DMS53 treated with DMSO at 0.1 percent for 48 hours (cell line): ENCODE results near the gene MUCL3.
"Not testable (repeated sequence)": the region's sequence is repeated elsewhere in the genome, so short reads cannot be mapped to it uniquely, and the experiment has no call there.

Experiments
- DNase-seq: peaks from one replicate; lab custom pipeline; 2025; ENCODE audit not compliant: unreplicated experiment; lab: John Stamatoyannopoulos, UW

MUCL3 gene

DNA sequence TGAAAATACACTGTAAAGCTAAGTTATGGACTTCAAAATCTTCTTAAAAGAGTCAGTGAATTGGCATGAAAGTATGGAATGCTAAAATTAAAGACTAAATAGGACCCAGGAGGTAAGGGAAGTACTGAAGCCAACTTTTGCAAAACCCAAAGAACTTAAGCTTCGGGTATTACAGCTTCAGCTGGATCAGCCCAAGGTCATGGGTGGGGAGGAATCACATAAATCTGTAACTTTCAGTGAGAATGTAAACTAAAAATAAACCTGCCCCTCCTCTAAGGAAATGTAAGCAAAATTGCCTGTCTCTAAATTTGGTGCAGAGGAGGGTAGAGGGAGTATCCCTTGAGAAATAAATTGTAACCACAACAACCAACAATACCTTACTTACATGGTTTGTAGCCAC, 38.4 kb downstream of the MUCL3 start:
- no peak for DNase-seq

DNA sequence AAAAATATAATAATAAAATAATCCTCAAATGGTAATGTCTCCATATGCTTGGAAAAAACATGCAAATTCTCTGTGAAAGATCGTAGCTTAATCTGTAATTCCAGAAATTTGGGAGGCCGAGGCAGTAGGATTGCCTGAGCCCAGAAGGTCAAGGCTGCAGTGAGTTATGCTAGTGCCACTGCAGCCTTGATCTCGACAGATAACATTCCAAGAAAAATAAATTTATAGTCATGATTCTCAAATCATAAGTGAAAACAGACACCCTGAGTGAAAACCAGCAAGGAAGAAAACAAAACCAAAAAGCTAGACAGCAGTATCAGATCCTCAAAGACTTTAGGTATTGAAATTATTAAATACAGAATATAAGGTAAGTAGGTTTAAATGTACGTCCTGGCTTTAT, 38.9 kb downstream of the MUCL3 start:
- DNase-seq = no peak

DNA sequence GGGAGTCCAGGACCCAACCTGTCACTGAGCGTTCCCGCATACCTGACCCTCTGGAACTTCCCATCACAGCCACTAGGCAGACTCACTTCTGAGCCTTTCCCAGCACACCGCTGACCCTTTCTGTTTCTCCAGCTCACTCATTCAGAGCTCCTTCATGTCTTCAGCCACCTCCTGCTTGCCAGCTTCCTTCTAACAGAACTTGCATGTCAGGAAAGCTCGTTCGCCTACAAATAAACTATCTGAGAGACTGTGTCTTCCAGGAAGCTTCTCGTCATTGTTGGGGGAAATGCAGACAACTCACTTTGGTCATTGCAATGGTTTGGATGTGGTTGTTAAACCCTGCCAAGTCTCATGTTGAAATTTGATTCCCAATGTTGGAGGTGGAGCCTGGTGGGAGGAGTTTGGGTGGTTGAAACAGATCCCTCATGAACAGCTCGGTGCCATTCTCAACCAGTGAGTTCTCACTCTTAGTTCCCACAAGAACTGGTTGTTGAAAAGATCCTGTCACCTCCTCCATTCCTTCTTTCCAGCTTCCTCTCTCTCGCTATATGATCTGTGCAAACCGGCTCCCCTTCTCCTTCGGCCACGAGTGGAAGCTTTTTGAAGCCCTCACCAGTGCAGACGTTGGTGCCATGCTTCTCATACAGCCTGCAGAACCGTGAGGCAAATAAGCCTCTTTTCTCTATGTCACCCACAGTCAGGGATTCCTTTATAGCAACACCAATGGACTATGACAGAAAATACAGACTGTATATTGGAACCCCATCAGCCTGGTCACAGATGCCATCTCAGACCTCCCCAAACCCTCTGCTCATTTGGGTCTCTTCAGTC, 41.4 kb downstream of the MUCL3 start:
- peak; percentile 9 for DNase-seq

DNA sequence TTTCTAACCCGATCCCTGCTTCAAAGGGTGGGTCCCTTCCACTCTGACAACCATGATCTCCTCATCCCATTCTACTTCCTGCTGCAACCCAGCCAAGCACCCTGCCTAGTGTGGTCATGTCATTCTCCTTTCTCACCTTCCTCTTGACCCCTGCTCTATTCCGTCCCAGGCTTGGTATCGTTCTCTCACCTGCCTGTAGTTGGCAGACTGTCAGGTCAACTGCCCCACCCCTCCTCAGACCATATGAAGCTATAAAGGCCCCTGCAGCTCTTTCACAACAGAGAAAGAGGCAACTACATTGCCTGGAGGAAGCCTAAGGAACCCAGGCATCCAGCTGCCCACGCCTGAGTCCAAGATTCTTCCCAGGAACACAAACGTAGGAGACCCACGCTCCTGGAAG, 42.7 kb downstream of the MUCL3 start, which contains the start of gene MUC21:
MUC21 (plus strand) TSS at position 280 of the 400 bp plus-strand sequence. CDS start 241 bp downstream, outside the sequence.
- DNase-seq = no peak

DNA sequence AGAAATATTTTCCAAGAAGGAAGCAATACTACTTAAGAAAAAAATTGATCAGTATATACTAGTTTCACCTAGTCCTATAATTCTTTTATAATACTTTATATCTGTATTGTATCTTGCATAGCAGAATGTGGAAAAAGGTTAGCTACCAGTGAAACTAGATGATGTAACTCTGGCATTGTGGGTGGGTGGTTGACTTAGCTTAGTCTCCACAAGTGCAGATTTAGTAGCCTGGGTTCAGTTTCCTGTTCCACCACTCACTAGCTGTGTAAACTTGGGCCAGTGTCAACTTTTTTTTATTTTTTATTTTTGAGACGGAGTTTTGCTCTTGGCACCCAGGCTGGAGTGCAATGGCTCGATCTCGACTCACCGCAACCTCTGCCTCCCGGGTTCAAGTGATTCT, 44.7 kb downstream of the MUCL3 start:
- DNase-seq = no peak

DNA sequence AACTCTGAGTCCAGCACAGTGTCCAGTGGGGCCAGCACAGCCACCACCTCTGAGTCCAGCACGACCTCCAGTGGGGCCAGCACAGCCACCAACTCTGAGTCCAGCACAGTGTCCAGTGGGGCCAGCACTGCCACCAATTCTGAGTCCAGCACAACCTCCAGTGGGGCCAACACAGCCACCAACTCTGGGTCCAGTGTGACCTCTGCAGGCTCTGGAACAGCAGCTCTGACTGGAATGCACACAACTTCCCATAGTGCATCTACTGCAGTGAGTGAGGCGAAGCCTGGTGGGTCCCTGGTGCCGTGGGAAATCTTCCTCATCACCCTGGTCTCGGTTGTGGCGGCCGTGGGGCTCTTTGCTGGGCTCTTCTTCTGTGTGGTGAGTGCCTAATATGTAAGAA, 46.5 kb downstream of the MUCL3 start:
- no peak for DNase-seq

DNA sequence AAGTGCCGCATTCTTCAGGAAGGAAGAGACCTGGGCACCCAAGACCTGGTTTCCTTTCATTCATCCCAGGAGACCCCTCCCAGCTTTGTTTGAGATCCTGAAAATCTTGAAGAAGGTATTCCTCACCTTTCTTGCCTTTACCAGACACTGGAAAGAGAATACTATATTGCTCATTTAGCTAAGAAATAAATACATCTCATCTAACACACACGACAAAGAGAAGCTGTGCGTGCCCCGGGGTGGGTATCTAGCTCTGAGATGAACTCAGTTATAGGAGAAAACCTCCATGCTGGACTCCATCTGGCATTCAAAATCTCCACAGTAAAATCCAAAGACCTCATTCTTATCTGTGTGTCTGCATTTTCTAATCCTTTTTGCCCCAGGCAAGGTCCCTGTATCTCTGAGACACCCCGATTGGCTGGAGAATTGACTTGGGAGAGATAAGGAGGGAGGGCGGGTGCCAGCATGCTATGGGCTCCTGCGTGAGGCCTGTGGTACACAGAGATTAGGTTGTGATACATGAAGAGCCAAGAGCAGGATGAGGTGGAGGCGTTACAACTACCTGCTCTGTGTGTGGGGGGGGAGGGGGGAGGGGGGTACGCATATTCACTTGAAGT, 47.5 kb downstream of the MUCL3 start:
- DNase-seq = no peak

DNA sequence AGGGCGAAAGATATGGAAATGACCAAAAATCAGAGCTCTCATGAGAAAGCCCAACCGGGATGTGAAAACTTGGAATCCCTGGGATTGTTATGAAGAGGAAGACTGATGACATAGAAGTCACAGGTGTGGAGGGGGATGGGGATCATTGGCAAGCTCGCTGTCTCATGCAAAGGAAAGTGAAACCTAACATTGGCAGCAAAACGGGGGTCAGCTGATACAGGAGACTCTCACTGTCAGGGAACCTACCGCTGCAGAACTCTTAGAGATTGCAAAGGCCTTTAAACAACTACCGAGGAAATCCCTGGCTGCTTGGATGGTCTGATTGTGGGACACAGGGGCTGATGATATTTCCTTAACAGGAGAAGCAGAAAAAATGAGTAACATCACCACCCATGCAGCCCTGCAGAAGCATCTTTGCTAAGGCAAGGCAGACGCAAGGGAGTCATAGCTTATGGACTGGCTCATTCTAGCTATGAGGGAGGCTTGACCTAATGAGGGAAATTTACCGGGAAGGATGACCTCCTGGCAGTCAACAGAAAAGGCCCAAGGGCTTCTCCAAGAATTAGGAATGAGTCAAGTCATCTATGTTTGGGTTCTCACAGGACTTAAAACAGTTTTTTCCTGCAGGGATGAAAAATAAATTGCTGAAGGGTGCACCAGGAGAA, 49.8 kb downstream of the MUCL3 start:
- DNase-seq = no peak

DNA sequence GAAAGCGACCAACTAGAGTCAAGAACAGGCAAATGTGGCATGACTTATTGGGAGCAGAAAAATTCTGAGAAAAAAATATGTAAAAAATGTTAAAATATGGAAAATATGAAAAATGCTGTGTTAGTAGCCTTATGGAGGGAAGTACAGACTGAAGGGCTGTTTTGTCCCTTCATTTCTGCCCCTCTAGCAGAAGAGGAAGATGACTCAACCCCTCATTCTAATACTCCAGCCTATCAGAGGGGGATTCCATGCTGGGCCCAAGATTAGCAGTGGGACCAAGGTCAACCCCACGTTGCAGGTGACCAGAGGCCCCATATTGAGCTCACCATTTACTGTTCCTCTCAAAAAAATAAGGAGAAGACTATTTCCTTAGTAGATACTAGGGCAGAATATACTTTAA, 51.1 kb downstream of the MUCL3 start:
- DNase-seq = no peak

DNA sequence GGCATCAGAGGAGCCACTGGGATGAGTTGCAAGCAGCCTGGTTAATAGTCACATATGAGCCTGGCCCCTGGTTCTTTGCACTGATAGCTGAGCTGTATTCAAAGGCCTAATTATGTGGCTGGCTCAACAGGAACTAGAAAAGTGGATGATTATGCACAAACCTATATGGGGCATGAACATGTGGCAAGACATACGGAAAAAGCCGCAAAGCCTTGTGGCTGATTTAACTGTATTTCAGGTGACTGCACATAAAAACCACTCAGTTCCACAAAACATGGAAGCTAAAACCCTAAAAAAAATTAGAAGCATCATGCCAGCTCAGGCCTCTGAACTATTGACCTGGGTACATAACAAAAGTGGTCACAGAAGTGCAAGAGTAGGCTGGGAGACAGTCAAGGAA, 56.5 kb downstream of the MUCL3 start:
- no peak for DNase-seq

DNA sequence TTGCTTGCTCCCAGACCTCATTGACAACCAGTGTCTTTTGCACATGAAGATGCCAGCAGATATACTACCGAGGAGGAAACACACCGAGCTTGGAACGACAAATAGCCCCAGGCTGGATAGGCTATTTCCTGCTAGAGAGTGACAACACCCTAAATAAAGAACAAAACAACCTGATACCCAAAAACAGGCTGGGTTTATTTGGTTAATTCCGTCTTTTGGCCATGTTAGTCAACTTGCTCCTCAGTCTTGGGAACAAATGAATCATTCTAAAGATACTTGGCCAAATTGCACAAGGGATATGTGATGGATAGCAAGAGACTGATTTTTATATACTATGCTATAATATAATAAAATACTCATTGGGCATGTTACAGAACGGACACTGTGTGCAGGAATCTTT, 58.0 kb downstream of the MUCL3 start:
- DNase-seq = no peak

DNA sequence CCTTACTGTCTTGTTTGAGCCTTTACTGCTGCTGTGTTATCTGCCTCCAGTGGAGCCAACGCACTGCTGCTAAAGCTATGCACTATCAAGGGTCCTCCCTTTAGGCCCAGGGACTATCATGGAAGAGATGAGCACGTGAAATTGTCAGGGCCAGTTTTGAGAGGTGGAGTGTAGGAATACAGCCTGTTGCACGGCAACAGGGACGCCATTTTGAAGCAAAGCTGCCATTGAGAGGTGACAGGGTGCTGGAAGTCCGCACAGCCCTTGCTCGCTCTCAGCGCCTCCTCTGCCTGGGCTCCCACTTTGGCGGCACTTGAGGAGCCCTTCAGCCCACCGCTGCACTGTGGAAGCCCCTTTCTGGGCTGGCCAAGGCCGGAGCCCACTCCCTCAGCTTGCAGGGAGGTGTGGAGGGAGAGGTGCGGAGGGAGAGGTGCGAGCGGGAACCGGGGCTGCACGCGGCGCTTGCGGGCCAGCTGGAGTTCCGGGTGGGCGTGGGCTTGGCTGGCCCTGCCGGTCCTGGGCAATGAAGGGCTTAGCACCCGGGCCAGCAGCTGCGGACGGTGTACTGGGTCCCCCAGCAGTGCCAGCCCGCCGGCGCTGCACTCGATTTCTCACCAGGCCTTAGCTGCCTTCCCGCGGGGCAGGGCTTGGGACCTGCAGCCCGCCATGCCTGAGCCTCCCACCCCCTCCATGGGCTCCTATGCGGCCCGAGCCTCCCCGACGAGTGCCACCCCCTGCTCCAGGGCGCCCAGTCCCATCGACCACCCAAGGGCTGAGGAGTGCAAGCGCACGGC, 59.5 kb downstream of the MUCL3 start:
- DNase-seq = not testable (repeated sequence)

DNA sequence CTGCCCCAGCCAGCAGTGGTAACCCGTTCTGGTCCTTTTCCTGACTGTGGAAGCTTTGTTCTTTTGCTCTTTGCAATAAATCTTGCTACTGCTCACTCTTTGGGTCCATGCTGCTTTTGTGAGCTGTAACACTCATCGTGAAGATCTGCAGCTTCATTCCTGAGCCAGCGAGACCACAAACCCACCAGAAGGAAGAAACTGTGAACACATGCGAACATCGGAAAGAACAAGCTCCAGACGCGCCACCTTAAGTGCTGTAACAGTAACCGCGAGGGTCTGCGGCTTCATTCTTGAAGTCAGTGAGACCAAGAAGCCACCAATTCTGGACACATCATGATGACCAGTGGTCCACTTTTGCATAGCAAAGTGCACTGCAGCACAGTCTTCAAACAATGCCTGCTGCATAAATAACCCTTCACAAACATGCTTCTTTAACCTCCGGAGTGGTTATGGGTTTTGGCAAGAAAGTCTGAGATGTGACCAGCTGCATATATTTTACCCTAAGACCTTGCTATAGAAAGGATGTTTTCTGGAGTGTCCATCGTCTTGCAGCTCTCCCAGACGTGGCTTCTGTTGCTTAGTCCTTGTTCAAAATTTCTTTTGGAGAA, 60.6 kb downstream of the MUCL3 start:
- DNase-seq = no peak

DNA sequence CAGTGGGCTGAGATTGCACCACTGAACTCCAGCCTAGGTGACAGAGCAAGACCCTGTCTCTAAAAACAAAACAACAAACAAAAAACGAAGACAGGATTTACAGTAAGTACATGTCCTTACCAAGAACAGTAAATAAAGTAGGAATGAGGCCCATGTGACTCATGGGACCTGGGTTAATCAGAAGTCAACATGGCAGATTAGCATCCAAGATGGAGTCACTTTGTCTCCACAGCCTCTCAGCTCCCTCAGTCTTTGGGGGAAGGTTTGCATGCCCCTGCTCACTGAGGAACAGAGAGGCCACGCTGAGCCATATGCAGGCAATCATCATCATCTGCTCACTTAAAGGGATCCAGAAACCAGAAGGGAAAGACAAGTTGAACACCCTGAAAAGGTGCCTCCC, 61.7 kb downstream of the MUCL3 start:
- DNase-seq = no peak
